HuH-7 (cell line): Measurements from ENCODE around the gene ADGRE3.
A peak's percentile ranks its signal among the peaks of the same experiment; 100 is the strongest.
"Not testable (repeated sequence)": the region's sequence is repeated elsewhere in the genome, so short reads cannot be mapped to it uniquely, and the experiment has no call there.

Experiments
- DNase-seq: peaks from one replicate; pipeline ENCODE4 v3.0.0; 2011; ENCODE audit warnings: low spot score

The ADGRE3 gene

DNA sequence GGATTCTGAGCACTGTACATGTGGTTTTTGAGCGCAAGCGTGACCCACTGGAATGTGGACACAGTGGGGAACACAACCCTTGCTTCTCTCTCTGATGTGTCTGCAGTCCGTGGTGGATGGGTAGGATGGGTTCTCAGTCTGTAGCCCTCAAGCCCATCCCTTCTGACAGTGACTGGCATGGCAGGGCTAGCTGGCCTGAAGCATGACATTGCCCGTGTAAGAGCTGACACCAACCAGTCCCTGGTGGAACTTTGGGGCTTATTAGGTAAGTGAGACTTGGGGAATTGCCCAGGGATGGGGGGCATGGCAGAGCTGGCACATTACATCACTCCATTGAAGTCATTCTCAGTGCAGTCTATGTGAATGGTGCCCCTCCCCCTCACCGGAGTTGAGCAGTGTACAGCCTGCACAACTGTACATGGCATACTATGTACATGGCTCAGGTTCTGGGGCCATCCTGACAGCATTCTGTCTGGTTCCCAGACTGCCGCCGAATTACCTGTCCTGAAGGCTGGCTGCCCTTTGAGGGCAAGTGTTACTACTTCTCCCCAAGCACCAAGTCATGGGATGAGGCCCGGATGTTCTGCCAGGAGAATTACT, 75.0 kb downstream of the ADGRE3 start:
- no peak for DNase-seq

DNA sequence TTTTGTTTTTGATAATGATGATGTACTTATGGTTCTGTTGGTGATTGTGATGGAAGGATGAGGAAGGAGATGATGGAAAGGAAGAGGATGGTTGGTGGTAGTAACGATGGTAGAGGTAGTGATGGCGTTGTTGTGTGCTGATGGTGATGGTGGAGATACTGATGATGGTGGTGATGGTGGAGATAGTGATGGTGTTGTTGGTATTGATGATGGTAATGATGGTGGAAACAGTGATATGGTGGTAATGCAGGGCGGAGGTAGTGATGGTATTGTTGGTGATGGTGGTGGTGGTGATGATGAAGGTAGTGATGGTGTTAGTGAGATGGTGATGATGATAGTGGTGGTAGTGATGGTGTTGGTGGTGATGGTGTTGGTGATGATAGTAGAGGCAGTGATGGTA, 79.1 kb downstream of the ADGRE3 start:
- no peak for DNase-seq

DNA sequence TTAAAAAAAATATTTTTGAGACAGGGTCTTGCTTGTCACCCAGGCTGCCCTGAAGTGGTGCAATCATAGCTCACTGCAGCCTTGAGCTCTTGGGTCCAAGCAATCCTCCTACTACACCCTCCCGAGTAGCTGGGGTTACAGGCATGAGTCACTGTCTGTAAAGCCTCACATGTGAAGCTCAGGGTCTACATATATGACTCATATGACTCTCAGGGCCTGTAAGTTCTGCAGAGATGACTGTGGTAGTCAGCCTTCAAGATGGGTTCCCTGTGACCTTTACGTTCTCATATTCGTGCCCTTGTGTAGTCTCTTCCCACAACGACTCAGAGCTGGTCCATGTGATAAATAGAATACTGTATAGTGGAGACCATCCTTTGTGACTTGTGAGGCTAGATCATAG, 85.2 kb downstream of the ADGRE3 start:
- DNase-seq = not testable (repeated sequence)

DNA sequence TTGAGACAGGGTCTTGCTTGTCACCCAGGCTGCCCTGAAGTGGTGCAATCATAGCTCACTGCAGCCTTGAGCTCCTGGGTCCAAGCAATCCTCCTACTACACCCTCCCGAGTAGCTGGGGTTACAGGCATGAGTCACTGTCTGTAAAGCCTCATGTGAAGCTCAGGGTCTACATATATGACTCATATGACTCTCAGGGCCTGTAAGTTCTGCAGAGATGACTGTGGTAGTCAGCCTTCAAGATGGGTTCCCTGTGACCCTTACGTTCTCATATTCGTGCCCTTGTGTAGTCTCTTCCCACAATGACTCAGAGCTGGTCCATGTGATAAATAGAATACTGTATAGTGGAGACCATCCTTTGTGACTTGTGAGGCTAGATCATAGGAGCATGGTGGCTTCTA, 89.5 kb downstream of the ADGRE3 start:
- DNase-seq = not testable (repeated sequence)

DNA sequence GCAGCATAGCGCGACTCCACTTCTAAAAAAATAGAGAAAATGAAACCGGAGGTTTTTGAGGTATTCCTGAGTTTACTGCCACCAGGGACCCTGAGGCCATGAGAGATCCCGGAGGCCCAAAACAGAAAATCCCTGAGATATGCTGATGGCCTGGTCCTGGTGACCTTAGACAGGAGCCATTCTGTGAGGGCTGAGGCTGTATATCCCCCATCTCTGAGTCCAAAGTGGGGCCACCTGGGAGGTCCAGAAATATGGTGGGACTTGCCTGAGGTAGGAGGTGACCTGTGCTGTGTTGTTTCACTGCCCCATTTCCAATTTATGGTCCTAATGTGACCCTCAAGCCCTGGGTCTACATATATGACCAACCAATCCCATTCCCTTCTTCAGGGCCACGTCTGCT, 90.3 kb downstream of the ADGRE3 start:
- not testable (repeated sequence) for DNase-seq

DNA sequence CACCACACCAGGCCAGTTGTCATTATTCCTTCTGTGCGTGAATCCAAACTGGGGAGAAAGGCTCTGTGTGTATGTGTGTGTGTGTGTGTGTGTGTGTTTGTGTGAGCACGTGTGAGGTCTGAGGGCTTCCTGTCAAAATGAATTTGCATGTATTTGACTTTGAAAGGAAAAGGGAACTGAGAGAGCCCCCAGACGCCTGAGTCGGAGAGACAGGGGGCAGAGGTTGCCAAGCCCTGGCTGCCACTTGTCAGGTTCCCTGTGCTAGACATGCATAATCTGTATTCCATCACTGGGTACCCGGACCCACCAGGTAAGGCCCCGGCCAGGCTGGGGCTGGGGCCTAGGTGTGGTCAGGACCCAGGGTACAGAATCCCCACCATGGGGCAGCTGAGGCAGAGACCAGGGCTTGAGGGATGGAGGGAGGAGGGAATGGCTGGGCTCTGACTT, 91.7 kb downstream of the ADGRE3 start, which contains the start of gene CLEC17A:
Gene CLEC17A (plus strand): TSS at position 191 of the 447 bp plus-strand sequence. CDS start 77 bp downstream, at position 268.
- DNase-seq = no peak

DNA sequence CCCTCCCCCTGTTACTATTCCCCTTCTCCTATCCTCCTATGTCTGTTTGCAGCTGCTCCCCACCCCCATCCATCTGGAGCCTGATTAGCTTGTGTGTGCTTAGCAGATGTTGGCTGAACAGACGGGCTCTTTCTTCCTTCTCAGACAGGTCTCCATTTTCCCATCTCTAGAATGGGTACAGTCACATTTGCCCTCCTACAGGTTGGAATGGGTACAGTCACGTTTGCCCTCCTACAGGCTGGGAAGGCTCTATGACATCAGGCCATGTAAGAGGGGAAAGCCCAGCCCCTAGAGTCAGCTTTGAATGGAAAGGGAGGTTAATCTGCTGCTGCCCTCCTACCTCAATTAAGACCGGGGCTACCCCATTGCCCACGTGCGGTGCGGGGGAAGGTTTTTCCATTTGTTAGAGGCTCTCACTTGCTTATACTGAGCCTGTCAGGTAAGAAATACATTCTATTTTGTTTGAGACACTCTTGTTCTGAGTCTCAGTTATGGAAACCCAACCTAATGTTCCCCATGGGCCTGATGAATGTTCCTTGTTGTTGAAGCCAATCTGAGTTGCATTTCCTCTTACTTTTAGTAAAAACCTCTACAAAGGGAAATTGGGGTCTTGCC, 93.9 kb downstream of the ADGRE3 start:
- DNase-seq = no peak

DNA sequence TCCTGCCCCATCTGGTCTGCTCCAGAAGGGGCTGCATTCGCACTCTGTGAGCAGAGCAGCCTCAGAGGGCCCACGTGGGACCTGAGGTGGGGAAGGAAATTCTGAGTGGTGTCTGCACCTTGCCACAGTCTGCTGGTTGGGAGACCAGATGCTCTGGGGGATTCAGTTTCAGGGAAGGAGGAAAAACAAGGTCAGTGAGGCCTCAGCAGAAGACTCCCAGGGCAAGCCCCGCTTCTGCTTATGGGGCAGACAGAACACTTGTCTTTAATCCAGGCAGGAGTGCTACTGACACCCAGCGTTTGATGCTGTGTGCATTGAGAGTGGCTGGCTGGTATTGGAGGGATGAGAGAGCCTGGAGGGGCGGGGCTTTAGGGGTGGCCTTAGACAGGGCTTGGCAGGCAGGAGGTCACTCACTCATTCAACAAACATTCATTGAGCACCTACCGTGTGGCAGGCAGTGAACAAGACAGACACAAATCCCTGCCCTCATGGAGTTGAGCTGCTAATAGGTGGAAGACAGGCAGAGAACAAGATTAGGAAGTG, 96.7 kb downstream of the ADGRE3 start:
- no peak for DNase-seq

DNA sequence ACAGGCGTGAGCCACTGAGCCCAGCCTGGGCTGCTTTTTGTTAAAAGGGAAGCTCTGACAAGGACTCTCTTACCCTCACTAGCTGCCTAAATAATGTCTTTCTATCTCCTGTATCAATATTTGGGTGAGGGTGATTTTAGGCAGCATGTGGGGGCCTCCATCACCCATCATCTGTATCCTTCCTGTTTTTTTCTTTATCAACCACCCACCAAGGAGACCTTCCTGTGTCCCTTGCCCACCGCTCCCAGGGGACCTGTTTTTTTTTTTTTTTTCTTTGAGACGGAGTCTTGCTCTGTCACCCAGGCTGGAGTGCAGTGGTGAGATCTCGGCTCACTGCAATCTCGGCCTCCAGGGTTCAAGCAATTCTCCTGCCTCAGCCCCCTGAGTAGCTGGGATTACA, 97.4 kb downstream of the ADGRE3 start:
- no peak for DNase-seq

DNA sequence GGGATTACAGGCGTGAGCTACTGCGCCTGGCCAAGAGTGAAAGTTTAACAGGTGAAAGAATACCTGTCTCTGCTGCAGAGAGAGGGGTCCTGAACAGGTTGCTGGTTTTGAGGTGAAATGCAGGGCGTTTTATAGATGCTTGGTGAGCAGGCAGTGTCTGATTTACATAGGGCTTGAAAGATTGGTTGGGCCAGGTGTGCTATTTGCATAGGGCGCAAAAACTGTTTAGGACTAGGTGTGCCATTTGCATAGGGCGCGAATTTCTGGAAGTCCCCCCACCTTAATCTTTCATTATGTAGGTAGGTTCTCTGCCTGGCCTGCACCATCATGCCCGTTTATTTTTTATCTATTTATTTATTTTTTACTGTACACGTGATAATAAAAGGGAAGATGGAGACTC, 98.3 kb downstream of the ADGRE3 start:
- DNase-seq = no peak

DNA sequence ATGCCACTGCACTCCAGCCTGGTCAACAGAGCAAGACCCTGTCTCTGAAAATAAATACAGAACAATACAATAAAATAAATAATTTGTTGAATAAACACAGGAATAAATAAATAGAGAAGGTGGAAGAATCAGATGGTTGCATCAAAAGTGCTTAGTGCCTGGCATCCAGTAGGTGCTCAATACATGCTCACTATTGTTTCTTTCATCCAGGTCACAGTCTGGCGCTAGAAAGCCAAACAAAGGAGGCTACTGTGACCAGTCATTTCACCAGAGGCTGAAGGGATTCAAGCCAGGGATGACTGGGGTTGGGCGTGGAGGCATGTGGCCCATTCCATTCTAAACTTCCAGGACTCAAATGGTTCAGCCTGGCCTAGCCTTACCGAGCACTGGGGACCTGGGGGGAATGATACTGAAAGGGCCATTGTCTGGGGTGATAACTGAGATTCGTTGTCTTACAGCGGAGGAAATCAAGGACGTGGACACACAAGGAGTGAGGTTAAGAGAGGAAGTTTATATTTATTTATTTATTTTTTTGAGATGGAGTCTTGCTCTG, 99.1 kb downstream of the ADGRE3 start:
- no peak for DNase-seq

DNA sequence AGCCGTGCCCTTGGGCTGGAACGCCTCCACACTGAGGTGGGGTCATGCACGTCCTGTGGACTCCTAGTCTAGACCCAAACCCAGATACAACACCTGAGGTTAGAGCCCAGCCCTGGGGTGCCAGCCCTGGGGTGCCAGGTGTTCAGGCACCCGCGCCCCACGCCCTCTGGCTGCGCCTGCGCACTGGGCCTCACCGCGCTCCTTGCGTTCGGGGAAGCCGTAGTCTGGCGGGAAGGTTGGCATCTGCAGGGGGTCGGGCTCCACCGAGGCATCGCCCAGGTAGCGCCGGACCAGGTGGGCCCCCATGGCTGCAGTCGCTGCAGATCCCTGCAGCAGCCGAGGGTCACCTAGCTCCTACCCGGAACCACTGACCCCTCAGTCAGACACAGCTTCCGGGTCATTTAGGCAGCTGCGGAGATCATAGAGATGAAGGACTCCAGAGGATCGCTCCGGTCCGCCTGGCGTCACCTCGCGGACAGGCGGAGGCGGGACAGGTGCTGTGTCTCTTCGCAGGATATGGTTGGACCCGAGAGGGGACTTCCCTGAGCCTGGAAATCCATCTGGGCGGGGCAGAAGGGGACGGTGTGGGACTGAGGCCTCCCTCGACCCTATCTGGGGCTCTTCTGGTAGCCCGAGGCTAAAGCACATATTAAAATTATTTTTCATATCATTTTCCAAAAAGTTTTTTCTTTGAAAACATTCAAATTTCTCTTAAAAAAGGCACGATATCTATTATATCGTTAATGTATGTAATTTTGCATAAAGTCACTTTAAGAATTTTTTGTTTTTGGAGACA, 102.8 kb downstream of the ADGRE3 start, which contains the start of gene NDUFB7:
Gene NDUFB7 (minus strand): TSS at position 372 of the 796 bp plus-strand sequence. CDS start 66 bp downstream, at position 306.
- peak; percentile 88 for DNase-seq

DNA sequence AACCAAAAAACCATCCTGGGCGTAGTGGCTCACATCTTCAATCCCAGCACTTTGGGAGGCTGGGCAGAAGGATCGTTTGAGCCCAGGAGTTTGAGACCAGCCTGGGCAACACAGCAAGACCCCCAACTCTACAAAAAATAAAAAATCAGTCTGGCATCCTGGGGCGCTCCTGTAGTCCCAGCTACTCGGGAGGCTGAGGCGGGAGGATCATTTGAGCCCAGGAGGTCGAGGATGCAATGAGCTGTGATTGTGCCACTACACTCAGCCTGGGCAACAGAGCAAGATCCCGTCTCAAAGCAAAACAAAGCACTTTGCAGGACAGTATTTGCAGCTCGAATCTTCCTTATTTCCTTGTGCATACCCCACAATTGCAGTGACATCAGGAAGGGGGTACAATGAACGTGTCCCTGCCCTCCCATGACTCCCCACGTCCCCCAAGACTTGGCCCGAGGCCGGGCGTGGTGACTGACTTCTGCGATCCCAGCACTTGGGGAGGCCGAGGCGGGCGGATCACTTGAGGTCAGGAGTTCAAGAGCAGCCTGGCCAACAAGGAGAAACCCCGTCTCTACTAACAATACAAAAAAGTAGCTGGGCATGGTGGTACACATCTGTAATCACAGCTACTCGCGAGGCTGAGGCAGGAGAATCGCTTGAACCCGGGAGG, 103.6 kb downstream of the ADGRE3 start:
- no peak for DNase-seq
